Subcutaneous adipose tissue (tissue), 4 donors: ENCODE results near the gene EPN1. TPM values are rescaled to one million over a fixed set of nuclear protein-coding genes. Genes with fewer than 3 reads are reported as not detected.

Experiments used
- total RNA-seq, 4 donors: library from RNA; depleted of rRNA; stranded (reverse); fragments of >200 nt; gene quantifications; one replicate each; pipeline ENCODE4 v1.1.0, GENCODE V29; 2016
- TF ChIP-seq, protein P1 (sequence below): fragments of 450-650 bp; IDR thresholded peaks from one replicate; pipeline ENCODE4 v1.5.1; 2016; ENCODE audit warnings: low read depth, mild to moderate bottlenecking, control low read depth, antibody characterized with exemption, moderate library complexity

The EPN1 gene
- total RNA-seq, 4 donors from 2014 or later = 27.6 to 118 (median 59.7) TPM

- TF ChIP-seq, protein P1, sequence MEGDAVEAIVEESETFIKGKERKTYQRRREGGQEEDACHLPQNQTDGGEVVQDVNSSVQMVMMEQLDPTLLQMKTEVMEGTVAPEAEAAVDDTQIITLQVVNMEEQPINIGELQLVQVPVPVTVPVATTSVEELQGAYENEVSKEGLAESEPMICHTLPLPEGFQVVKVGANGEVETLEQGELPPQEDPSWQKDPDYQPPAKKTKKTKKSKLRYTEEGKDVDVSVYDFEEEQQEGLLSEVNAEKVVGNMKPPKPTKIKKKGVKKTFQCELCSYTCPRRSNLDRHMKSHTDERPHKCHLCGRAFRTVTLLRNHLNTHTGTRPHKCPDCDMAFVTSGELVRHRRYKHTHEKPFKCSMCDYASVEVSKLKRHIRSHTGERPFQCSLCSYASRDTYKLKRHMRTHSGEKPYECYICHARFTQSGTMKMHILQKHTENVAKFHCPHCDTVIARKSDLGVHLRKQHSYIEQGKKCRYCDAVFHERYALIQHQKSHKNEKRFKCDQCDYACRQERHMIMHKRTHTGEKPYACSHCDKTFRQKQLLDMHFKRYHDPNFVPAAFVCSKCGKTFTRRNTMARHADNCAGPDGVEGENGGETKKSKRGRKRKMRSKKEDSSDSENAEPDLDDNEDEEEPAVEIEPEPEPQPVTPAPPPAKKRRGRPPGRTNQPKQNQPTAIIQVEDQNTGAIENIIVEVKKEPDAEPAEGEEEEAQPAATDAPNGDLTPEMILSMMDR = no peak
These were observed 22.7 kb downstream of the EPN1 start for GRCh38 chr19:55697698-55698097.

DNA sequence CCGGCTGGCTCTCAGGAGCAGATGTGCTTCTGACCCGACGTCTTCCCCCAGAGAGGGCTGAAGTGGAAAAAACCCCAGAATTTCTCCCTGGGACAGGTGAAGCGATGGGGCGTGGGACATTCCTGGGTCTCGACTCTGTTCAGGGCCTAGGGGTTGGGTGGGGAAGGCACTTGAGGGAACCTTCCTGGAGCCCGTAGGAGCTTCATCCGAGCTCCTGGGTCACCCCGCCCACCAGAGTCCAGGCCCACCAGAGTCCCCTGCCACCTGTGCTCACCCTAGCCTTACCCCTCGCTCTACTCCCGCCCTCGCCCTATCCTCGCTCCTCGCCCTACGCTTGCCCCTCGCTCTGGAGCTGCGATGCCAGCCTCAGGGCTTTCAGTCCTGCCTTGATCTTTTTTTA is 23.2 kb downstream of the EPN1 start:
- TF ChIP-seq, protein P1 = no peak

DNA sequence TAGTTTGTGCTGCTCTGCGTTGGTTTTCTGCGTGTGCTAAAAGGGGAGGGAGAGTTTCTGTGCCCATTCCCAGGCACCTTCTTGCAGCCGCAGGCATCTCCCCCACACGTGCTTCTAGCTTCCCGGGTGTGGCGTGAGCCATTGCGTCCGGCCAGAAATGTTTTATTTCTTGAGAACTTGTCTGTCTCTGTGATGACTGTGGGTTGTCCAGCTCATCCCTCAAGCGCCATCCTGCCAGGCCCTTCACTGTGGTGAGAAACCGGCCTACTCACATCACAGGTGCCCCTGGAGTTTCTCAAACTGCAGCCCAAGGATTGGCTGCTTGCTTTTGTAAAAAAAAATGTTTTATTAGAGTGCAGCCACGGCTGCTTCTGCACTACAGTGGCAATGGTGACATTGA is 24.2 kb downstream of the EPN1 start:
- TF ChIP-seq, protein P1 = no peak

DNA sequence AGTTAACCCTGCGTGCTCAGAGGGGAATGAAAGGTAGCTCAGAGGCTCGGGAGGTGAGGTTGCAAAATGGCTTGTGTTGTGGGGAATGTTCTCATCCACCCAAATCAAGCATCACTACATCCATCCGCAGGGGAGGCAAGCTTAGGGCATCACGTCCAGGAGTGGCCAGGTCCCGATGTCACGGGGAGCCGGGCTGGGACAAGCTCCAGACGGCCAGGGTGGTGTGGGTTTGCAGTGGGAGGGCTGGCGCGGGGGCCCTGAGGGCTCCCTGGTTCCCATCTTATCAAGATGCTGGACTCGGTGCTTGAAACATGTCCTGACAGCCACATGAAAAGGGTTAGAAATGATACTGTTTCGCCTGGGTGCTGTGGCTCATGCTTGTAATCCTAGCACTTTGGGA is 25.8 kb downstream of the EPN1 start:
- TF ChIP-seq, protein P1 = no peak

DNA sequence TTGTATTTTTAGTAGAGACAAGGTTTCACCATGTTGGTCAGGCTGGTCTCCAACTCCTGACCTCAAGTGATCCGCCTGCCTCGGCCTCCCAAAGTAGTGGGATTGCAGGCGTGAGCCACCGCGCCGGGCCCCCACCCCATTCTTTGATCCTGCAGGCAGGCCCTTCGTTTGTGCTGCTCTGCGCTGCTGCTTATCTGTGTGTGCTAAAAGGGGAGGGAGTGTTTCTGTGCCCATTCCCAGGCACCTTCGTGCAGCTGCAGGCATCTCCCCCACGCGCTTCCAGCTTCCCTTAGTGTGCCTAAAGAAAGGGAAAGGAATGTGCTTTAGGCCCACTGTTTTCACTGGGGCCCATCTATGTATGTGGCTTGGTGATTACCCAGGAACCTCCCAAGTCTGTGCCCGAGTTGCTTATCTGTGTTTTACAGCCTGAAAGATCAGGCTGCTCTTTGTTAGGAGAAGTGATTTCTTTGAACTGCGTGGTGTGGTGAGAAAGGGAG is 27.2 kb downstream of the EPN1 start:
- TF ChIP-seq, protein P1 = no peak

DNA sequence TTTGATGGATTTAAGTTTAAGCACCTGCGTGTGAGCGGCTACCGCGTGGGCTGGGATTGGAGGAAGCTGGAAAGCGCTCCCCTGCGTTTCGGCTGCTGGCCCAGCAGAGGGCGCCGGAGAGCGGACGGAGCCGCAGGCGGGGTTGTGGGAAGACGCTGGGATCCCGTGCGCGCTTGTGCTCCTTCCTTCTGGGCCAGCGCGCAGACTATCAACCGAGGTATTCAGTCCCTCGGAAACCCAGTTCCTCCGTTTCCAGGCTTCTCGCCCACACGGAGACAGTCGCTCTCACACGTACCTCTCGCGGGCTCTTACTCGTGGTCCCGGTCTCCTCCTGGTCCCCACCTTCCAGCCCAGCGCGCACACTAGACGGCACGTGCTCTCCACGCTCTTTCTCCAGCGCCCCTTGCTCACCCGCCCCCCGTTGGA is 28.8 kb downstream of the EPN1 start:
- TF ChIP-seq, protein P1 = no peak

DNA sequence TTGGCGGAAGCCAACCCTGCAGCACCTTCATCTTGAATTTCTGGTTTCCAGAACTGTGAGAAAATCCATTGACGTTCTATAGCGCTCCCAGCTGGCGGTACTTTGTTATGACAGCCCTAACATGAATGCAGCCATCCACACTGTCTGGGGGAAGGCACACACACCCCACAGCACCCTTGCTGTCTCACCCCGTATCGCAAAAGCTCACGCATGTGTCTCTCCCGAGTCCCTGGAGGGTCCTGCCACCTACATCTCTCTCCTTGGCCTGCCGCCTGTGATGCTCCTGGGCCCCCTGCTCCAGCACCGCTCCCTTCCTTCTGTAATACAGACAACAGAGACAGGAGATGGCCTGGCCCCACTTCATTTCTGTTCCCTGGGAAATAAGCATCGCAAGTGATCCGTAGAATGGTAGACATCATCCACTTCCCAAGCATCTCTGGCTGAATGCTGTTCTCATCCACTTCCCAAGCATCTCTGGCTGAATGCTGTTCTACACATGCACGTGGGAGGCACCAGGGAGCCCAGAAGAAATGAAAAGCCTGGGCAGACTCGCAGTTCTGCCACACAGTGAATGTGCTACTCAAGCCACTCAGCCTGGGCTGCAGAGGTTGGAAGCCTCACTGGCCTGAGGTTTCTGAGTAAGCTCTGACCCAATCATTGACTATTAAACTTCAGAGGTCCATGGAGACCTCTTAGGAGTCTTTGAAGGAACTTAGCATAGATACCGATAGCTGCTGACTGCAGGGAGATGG is 29.6 kb downstream of the EPN1 start:
- TF ChIP-seq, protein P1 = no peak
